ENCODE measurements around the gene GRAMD4.
A peak's percentile ranks its signal among the peaks of the same experiment; 100 is the strongest.
"Not testable (repeated sequence)": the region's sequence is repeated elsewhere in the genome, so short reads cannot be mapped to it uniquely, and the experiment has no call there.

The GRAMD4 gene

GRCh38 chr22:46629291-46629690 lies 9.1 kb downstream of the GRAMD4 start:
- no peak for TF ChIP-seq CTCF (conservative IDR thresholded peaks at IDR 0.05; ENCODE audit: low read depth)
- ChIA-PET CTCF (no interaction called here), POLR2A (ENCODE audit: low non-redundant PET) (no interaction called here)
- peak overlapping the region; percentile 12; the same call in 1 of the 2 replicates for H3K27ac ChIP-seq
- no peak for DNase-seq (ENCODE audit: low spot score)

- DNase-seq (ENCODE audit: low spot score), result no peak
- ChIA-PET CTCF (no interaction called here), POLR2A (ENCODE audit: low non-redundant PET) (no interaction called here)
- H3K27ac ChIP-seq, result no peak overlapping the region; the same call in 1 of the 2 replicates
- TF ChIP-seq CTCF (conservative IDR thresholded peaks at IDR 0.05; ENCODE audit: low read depth), result no peak
Measured at GRCh38 chr22:46631113-46631512, 10.9 kb downstream of the GRAMD4 start.

- ChIA-PET POLR2A (ENCODE audit: low non-redundant PET) (no interaction called here), CTCF (interaction anchor here (0.6 kb wide), 1 partner anchor 85 kb away, joined by 4 read pairs; no protein-coding TSS in a partner anchor)
- no peak for TF ChIP-seq CTCF (conservative IDR thresholded peaks at IDR 0.05; ENCODE audit: low read depth)
- DNase-seq (ENCODE audit: low spot score), result no peak
- H3K27ac ChIP-seq, result peak overlapping the region; percentile 59
Measured at GRCh38 chr22:46632646-46633249, 12.6 kb downstream of the GRAMD4 start.

GRCh38 chr22:46633334-46633890 lies 13.2 kb downstream of the GRAMD4 start:
- ChIA-PET POLR2A (ENCODE audit: low non-redundant PET) (no interaction called here), CTCF (no interaction called here)
- DNase-seq (ENCODE audit: low spot score), result no peak
- no peak for TF ChIP-seq CTCF (conservative IDR thresholded peaks at IDR 0.05; ENCODE audit: low read depth)
- H3K27ac ChIP-seq, result peak overlapping the region; percentile 59

- CTCF ChIA-PET, result no interaction called here
- H3K27ac ChIP-seq, result peak overlapping the region; percentile 59
- POLR2A ChIA-PET (ENCODE audit: low non-redundant PET), result no interaction called here
- DNase-seq (ENCODE audit: low spot score), result no peak
- TF ChIP-seq CTCF (conservative IDR thresholded peaks at IDR 0.05; ENCODE audit: low read depth), result no peak
Measured at GRCh38 chr22:46634011-46634699, 14.0 kb downstream of the GRAMD4 start.

GRCh38 chr22:46634973-46635685 lies 14.9 kb downstream of the GRAMD4 start:
- CTCF ChIA-PET, result not testable (repeated sequence)

More at GRCh38 chr22:46634973-46635685, 14.9 kb downstream of the GRAMD4 start:
- POLR2A ChIA-PET (ENCODE audit: low non-redundant PET); DNase-seq (ENCODE audit: low spot score): not testable (repeated sequence)
- H3K27ac ChIP-seq, result peak overlapping the region; percentile 59; the same call in 1 of the 2 replicates

All from RWPE1 (cell line).